NCI-H2196 treated with DMSO at 0.1 percent for 48 hours (cell line): ENCODE measurements around the gene LRP1B.

Experiments used
- DNase-seq: peaks from one replicate; lab custom pipeline; 2025; ENCODE audit not compliant: unreplicated experiment; lab: John Stamatoyannopoulos, UW

Gene LRP1B

GRCh38 chr2:141065042-141065441 lies 1065.8 kb downstream of the LRP1B start:
- DNase-seq = no peak

GRCh38 chr2:141063406-141063805 lies 1067.4 kb downstream of the LRP1B start:
- DNase-seq = no peak

GRCh38 chr2:141062443-141062842 lies 1068.4 kb downstream of the LRP1B start:
- no peak for DNase-seq

GRCh38 chr2:141062031-141062430 lies 1068.8 kb downstream of the LRP1B start:
- no peak for DNase-seq

- DNase-seq = no peak
Measured at GRCh38 chr2:141058556-141058955, 1072.3 kb downstream of the LRP1B start.

GRCh38 chr2:141055531-141055930 lies 1075.3 kb downstream of the LRP1B start:
- DNase-seq = no peak

- no peak for DNase-seq
Measured at GRCh38 chr2:141048951-141049350, 1081.9 kb downstream of the LRP1B start.

GRCh38 chr2:141041281-141041680 lies 1089.5 kb downstream of the LRP1B start:
- DNase-seq = no peak

- no peak for DNase-seq
Measured at GRCh38 chr2:141038341-141038740, 1092.5 kb downstream of the LRP1B start.

GRCh38 chr2:141037361-141037760 lies 1093.5 kb downstream of the LRP1B start:
- no peak for DNase-seq

- no peak for DNase-seq
Measured at GRCh38 chr2:141035846-141036420, 1094.9 kb downstream of the LRP1B start.

GRCh38 chr2:141029428-141030078 lies 1101.3 kb downstream of the LRP1B start:
- no peak for DNase-seq

- DNase-seq = no peak
Measured at GRCh38 chr2:141027221-141027620, 1103.6 kb downstream of the LRP1B start.

- no peak for DNase-seq
Measured at GRCh38 chr2:141021611-141022010, 1109.2 kb downstream of the LRP1B start.

GRCh38 chr2:141021109-141021508 lies 1109.7 kb downstream of the LRP1B start:
- DNase-seq = no peak

- DNase-seq = no peak
Measured at GRCh38 chr2:141020346-141020745, 1110.5 kb downstream of the LRP1B start.

GRCh38 chr2:141015341-141016047 lies 1115.3 kb downstream of the LRP1B start:
- no peak for DNase-seq

- no peak for DNase-seq
Measured at GRCh38 chr2:141003967-141004657, 1126.7 kb downstream of the LRP1B start.

- no peak for DNase-seq
Measured at GRCh38 chr2:141001750-141002149, 1129.1 kb downstream of the LRP1B start.

- no peak for DNase-seq
Measured at GRCh38 chr2:140998577-140998976, 1132.2 kb downstream of the LRP1B start.

- DNase-seq = no peak
Measured at GRCh38 chr2:140998017-140998416, 1132.8 kb downstream of the LRP1B start.

- DNase-seq = no peak
Measured at GRCh38 chr2:140994856-140995255, 1136.0 kb downstream of the LRP1B start.
